HepG2 (cell line): ENCODE results near the gene MAB21L4. TPM values are rescaled to one million over a fixed set of nuclear protein-coding genes. Genes with fewer than 3 reads are reported as not detected.

Experiments
- ADNP ChIP-seq: sonication (generic); formaldehyde crosslinking; IDR thresholded peaks from 2 replicates; pipeline ENCODE4 v1.4.0; 2020; ENCODE audit warnings: missing genetic modification reagents
- ARID2 ChIP-seq: sonication (generic); formaldehyde crosslinking; IDR thresholded peaks from 2 replicates; pipeline ENCODE4 v1.8.1; 2022; ENCODE audit warnings: mild to moderate bottlenecking, missing genetic modification reagents, borderline replicate concordance
- CBX1 ChIP-seq: IDR thresholded peaks from one replicate; pipeline ENCODE4 v1.6.1; 2016; ENCODE audit warnings: antibody characterized with exemption, low read depth
- CEBPB ChIP-seq: IDR thresholded peaks from 2 replicates; pipeline ENCODE4 v1.6.1; 2011; ENCODE audit warnings: low read depth, low read length, improper control_type of control experiment, borderline replicate concordance
- CENPT ChIP-seq: sonication (generic); formaldehyde crosslinking; IDR thresholded peaks from 2 replicates; pipeline ENCODE4 v1.8.0; 2022; ENCODE audit warnings: low read depth, mild to moderate bottlenecking, moderate library complexity, missing genetic modification reagents
- GPN1 ChIP-seq: sonication (generic); formaldehyde crosslinking; IDR thresholded peaks from 2 replicates; pipeline ENCODE4 v1.5.1; 2020; ENCODE audit warnings: missing genetic modification reagents, borderline replicate concordance
- HDAC6 ChIP-seq: fragments of 200-600 bp; sonication (generic); IDR thresholded peaks from 2 replicates; pipeline ENCODE4 v1.7.0; 2017; ENCODE audit warnings: mild to moderate bottlenecking, antibody characterized with exemption, low read length, low read depth
- RAD51 ChIP-seq: fragments of 450-650 bp; IDR thresholded peaks from 2 replicates; pipeline ENCODE4 v1.6.1; 2016; ENCODE audit warnings: borderline replicate concordance
- TBX2 ChIP-seq: sonication (generic); formaldehyde crosslinking; IDR thresholded peaks from 2 replicates; pipeline ENCODE4 v1.5.0; 2020; ENCODE audit warnings: missing genetic modification reagents, mild to moderate bottlenecking, borderline replicate concordance
- ZNF318 ChIP-seq: sonication (generic); formaldehyde crosslinking; IDR thresholded peaks from 2 replicates; pipeline ENCODE4 v1.4.0; 2020; ENCODE audit warnings: mild to moderate bottlenecking, missing genetic modification reagents
- ZNF563 ChIP-seq: sonication (generic); formaldehyde crosslinking; IDR thresholded peaks from 2 replicates; pipeline ENCODE4 v1.8.0; 2022; ENCODE audit warnings: mild to moderate bottlenecking, moderate library complexity, missing genetic modification reagents
- ZNF674 ChIP-seq: sonication (generic); formaldehyde crosslinking; IDR thresholded peaks from 2 replicates; pipeline ENCODE4 v1.5.0; 2020; ENCODE audit warnings: low read depth, mild to moderate bottlenecking, missing genetic modification reagents
- polyA plus RNA-seq, 8 experiments: library from polyadenylated mRNA; depleted of rRNA in 3 of 8; stranded (reverse) in 7 of 8; unstranded in 1 of 8; fragments of >200 nt; fragmentation: Illumina TruSeq in 4 of 8; extraction: Trizol in 4 of 8; gene quantifications; 2 replicates each; pipeline versions ENCODE4 v1.2.1 to v1.2.3, GENCODE V29; 2011 to 2016; ENCODE audit warnings: low read depth in 4 of 8, missing spikeins in 1 of 8, mixed read lengths in 1 of 8; ENCODE audit not compliant: insufficient read depth in 1 of 8
- total RNA-seq, 5 experiments: library from RNA; depleted of rRNA; stranded (reverse); fragments of >200 nt; fragmentation: Illumina TruSeq; extraction: Trizol; gene quantifications; 2 replicates each; pipeline ENCODE4 v1.2.3, GENCODE V29; 2016; ENCODE audit warnings: low read depth in 1 of 5
- TF ChIP-seq, protein P1 (sequence below): sonication (generic); formaldehyde crosslinking; IDR thresholded peaks from 2 replicates; pipeline ENCODE4 v1.5.1; 2020; ENCODE audit warnings: missing genetic modification reagents, mild to moderate bottlenecking, borderline replicate concordance
- TF ChIP-seq, protein P2 (sequence below): sonication (generic); formaldehyde crosslinking; IDR thresholded peaks from 2 replicates; pipeline ENCODE4 v1.4.0; 2020; ENCODE audit warnings: missing genetic modification reagents

MAB21L4 gene
- total and polyA plus RNA-seq, 2 of the 13 experiments (the other 11 are each of a cell fraction or from before 2014, with no cell fraction given) = 3.0 to 14.0 TPM

DNA sequence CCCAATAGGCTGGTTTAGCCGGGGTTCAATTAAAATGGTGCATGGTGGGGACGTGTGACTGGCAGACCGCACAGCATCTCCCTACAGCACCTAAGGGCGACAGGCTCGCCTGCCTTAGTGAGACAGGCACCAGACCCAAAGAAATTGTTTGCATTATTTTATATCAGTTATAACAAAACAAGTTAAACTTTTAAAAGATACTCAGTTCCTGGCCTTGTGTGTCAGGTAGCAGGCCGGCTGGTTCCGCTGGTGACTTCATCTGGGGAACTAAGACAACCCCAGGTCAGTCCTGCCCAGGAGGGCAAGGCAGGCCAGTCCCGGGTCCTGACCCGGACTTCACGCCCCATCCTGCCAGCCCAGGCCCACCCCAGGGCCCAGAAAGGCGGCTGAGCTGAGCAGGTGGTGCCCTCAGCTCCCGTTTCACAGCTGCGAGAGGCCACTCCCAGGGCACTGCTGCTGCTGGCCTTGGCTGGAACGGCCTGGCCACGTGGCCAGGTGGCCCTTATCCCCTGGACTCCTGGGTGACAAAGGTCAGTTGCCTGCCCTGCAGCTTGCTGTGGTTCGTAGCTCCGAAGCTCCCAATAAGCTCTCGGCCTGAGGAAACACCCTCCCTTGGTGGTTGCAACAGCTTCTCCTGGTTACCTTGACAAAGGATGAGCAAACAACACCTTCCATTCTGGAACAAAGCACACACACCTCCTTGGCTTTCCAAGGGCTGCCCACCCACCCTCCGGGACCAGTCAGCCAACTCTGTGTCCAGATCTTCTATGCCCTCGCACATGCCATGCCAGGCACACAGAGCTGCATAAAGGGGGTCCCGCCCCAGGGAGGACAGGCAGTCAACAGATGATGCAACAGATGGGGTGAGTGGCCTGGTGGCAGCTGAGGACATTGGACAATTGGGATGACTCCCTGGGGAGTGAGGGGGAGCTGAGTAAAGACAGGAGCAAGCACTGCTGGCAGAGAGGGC, 38.6 kb downstream of the MAB21L4 start (continued):
- TF ChIP-seq ARID2 (no peak), ZNF563 (CRISPR knock-in tag) (peak; percentile 72; the same call in 1 of the 2 replicates), ZNF318 (CRISPR knock-in tag) (no peak), CEBPB (peak; percentile 92), ADNP (CRISPR knock-in tag) (0 out of 2 replicates have a peak, but pooled peaks have one; percentile 61), TBX2 (peak; percentile 99), GPN1 (CRISPR knock-in tag) (no peak; the same call in 1 of the 2 replicates), CENPT (CRISPR knock-in tag) (no peak), ZNF674 (CRISPR knock-in tag) (peak; percentile 95; the same call in 1 of the 2 replicates), CBX1 (peak; percentile 87), RAD51 (peak; percentile 71), HDAC6 (no peak)
- TF ChIP-seq, protein P1, sequence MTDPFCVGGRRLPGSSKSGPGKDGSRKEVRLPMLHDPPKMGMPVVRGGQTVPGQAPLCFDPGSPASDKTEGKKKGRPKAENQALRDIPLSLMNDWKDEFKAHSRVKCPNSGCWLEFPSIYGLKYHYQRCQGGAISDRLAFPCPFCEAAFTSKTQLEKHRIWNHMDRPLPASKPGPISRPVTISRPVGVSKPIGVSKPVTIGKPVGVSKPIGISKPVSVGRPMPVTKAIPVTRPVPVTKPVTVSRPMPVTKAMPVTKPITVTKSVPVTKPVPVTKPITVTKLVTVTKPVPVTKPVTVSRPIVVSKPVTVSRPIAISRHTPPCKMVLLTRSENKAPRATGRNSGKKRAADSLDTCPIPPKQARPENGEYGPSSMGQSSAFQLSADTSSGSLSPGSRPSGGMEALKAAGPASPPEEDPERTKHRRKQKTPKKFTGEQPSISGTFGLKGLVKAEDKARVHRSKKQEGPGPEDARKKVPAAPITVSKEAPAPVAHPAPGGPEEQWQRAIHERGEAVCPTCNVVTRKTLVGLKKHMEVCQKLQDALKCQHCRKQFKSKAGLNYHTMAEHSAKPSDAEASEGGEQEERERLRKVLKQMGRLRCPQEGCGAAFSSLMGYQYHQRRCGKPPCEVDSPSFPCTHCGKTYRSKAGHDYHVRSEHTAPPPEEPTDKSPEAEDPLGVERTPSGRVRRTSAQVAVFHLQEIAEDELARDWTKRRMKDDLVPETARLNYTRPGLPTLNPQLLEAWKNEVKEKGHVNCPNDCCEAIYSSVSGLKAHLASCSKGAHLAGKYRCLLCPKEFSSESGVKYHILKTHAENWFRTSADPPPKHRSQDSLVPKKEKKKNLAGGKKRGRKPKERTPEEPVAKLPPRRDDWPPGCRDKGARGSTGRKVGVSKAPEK (CRISPR knock-in tag) = no peak; the same call in 1 of the 2 replicates
- TF ChIP-seq, protein P2, sequence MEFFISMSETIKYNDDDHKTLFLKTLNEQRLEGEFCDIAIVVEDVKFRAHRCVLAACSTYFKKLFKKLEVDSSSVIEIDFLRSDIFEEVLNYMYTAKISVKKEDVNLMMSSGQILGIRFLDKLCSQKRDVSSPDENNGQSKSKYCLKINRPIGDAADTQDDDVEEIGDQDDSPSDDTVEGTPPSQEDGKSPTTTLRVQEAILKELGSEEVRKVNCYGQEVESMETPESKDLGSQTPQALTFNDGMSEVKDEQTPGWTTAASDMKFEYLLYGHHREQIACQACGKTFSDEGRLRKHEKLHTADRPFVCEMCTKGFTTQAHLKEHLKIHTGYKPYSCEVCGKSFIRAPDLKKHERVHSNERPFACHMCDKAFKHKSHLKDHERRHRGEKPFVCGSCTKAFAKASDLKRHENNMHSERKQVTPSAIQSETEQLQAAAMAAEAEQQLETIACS = no peak
